ENCODE data around the gene KRTAP5-3. TPM values are rescaled to one million over a fixed set of nuclear protein-coding genes. Genes with fewer than 3 reads are reported as not detected.
"Not testable (repeated sequence)": the region's sequence is repeated elsewhere in the genome, so short reads cannot be mapped to it uniquely, and the experiment has no call there.

KRTAP5-3 gene
- total RNA-seq, 4 donors from 2014 or later, result not detected

GRCh38 chr11:1589996-1590395, 18.3 kb downstream of the KRTAP5-3 start:
- no peak for DNase-seq
- WGBS, 2 donors (ENCODE audit: low coverage in 1 of 2), result 100% methylated on average over 6 of the region's 6 CpGs; no CpG with 5 or more reads in 1 of the 2 donors
- no peak for TF ChIP-seq EP300 (IDR thresholded peaks at IDR 0.05; ENCODE audit: low read depth)
- in situ Hi-C loops (cut with MboI; ENCODE audit: low pct_ligation_motif_present in 1 of 4, low pct_unique_long_range_greater_than_20kb in 1 of 4, low sequenced_read_pairs in 3 of 4) (no loop called here), intact Hi-C loops (cut with DNase I; ENCODE audit: low total_unique reads) (loop anchor here (2.0 kb wide), 1 partner anchor 297 kb away; no protein-coding TSS in a partner anchor)
- H3K4me3 ChIP-seq, result no peak overlapping the region
- H3K27me3 ChIP-seq, result peaks cover 14% of the 10 kb centered on the region
- H3K9me3 ChIP-seq, result no peaks in the 10 kb centered on the region
- H3K27ac ChIP-seq, result no peak overlapping the region
- no peaks in the 10 kb centered on the region for H3K36me3 ChIP-seq
- H3K4me1 ChIP-seq, result peaks cover 0 to 10% (median 2%) of the 10 kb centered on the region in 4 donors

GRCh38 chr11:1589191-1589963, 18.9 kb downstream of the KRTAP5-3 start:
- H3K9me3 ChIP-seq; H3K27ac ChIP-seq; H3K36me3 ChIP-seq; H3K4me3 ChIP-seq; DNase-seq; in situ Hi-C loops (cut with MboI; ENCODE audit: low pct_ligation_motif_present in 1 of 4, low pct_unique_long_range_greater_than_20kb in 1 of 4, low sequenced_read_pairs in 3 of 4); H3K4me1 ChIP-seq; H3K27me3 ChIP-seq: not testable (repeated sequence)
- 29 to 32% methylated on average over 6 to 8 of the region's 10 CpGs for WGBS, 2 donors (ENCODE audit: low coverage in 1 of 2)
- intact Hi-C loops (cut with DNase I; ENCODE audit: low total_unique reads), result loop anchor here (2.0 kb wide), 1 partner anchor 297 kb away; no protein-coding TSS in a partner anchor

GRCh38 chr11:1586699-1587098, 21.6 kb downstream of the KRTAP5-3 start:
- WGBS, 2 donors (ENCODE audit: low coverage in 1 of 2), result 71 to 73% methylated on average over 2 of the region's 2 CpGs
- H3K4me1 ChIP-seq, result peaks cover 0 to 9% (median 2%) of the 10 kb centered on the region in 4 donors
- H3K4me3 ChIP-seq, result no peak overlapping the region
- no peak for DNase-seq
- H3K9me3 ChIP-seq, result no peaks in the 10 kb centered on the region
- TF ChIP-seq POLR2A (IDR thresholded peaks at IDR 0.05) (no peak), EP300 (IDR thresholded peaks at IDR 0.05; ENCODE audit: low read depth) (no peak)
- no peaks in the 10 kb centered on the region for H3K27me3 ChIP-seq
- intact Hi-C loops (cut with DNase I; ENCODE audit: low total_unique reads) (no loop called here), in situ Hi-C loops (cut with MboI; ENCODE audit: low pct_ligation_motif_present in 1 of 4, low pct_unique_long_range_greater_than_20kb in 1 of 4, low sequenced_read_pairs in 3 of 4) (no loop called here)
- no peaks in the 10 kb centered on the region for H3K36me3 ChIP-seq
- H3K27ac ChIP-seq, result no peak overlapping the region

GRCh38 chr11:1584661-1585370, 23.4 kb downstream of the KRTAP5-3 start, which contains the start of gene KRTAP5-1:
KRTAP5-1 (minus strand) TSS chr11:1585283; CDS start chr11:1585249, 34 bp downstream.
- H3K4me3 ChIP-seq; intact Hi-C loops (cut with DNase I; ENCODE audit: low total_unique reads); H3K4me1 ChIP-seq; H3K27me3 ChIP-seq; H3K27ac ChIP-seq; H3K9me3 ChIP-seq; H3K36me3 ChIP-seq; in situ Hi-C loops (cut with MboI; ENCODE audit: low pct_ligation_motif_present in 1 of 4, low pct_unique_long_range_greater_than_20kb in 1 of 4, low sequenced_read_pairs in 3 of 4); DNase-seq: not testable (repeated sequence)
- 50% methylated on average over 7 of the region's 9 CpGs; no CpG with 5 or more reads in 1 of the 2 donors for WGBS, 2 donors (ENCODE audit: low coverage in 1 of 2)

- H3K36me3 ChIP-seq; H3K27me3 ChIP-seq; H3K4me3 ChIP-seq; H3K9me3 ChIP-seq; in situ Hi-C loops (cut with MboI; ENCODE audit: low pct_ligation_motif_present in 1 of 4, low pct_unique_long_range_greater_than_20kb in 1 of 4, low sequenced_read_pairs in 3 of 4); intact Hi-C loops (cut with DNase I; ENCODE audit: low total_unique reads); DNase-seq; H3K27ac ChIP-seq; H3K4me1 ChIP-seq: not testable (repeated sequence)
- WGBS, 2 donors (ENCODE audit: low coverage in 1 of 2), result 75 to 88% methylated on average over 1 to 2 of the region's 2 CpGs
Observed at GRCh38 chr11:1582909-1583308, 25.4 kb downstream of the KRTAP5-3 start.

- Histone ChIP-seq H3K4me3 (no peak overlapping the region), H3K9me3 (no peaks in the 10 kb centered on the region), H3K27me3 (no peaks in the 10 kb centered on the region), H3K4me1 (no peaks in the 10 kb centered on the region), H3K36me3 (no peaks in the 10 kb centered on the region), H3K27ac (no peak overlapping the region)
- TF ChIP-seq POLR2A (IDR thresholded peaks at IDR 0.05) (no peak), CTCF (IDR thresholded peaks at IDR 0.05) (no peak), POLR2AphosphoS5 (IDR thresholded peaks at IDR 0.05) (no peak), EP300 (IDR thresholded peaks at IDR 0.05; ENCODE audit: low read depth) (no peak)
- in situ Hi-C loops (cut with MboI; ENCODE audit: low pct_ligation_motif_present in 1 of 4, low pct_unique_long_range_greater_than_20kb in 1 of 4, low sequenced_read_pairs in 3 of 4), result no loop called here
- intact Hi-C loops (cut with DNase I; ENCODE audit: low total_unique reads), result no loop called here
- no peak for DNase-seq
- 83 to 87% methylated on average over 3 to 9 of the region's 9 CpGs for WGBS, 2 donors (ENCODE audit: low coverage in 1 of 2)
Observed at GRCh38 chr11:1581976-1582375, 26.3 kb downstream of the KRTAP5-3 start.
